Activated CD4-positive, alpha-beta T cell treated with anti-CD3 and anti-CD28 coated beads, Interleukin-2, amount 50 U/mL, for 48 hours (primary cell): ENCODE results near the gene APOA4.
A peak's percentile ranks its signal among the peaks of the same experiment; 100 is the strongest.

ENCODE experiments used
- DNase-seq, 2 experiments: peaks; one replicate each; pipeline ENCODE4 v3.0.0-alpha.2; 2020

Gene APOA4

GRCh38 chr11:116773203-116774097 lies 49.7 kb downstream of the APOA4 start:
- DNase-seq, result no peak

GRCh38 chr11:116772443-116773202 lies 50.5 kb downstream of the APOA4 start, which contains the start of gene BUD13:
Gene BUD13 (minus strand): TSS chr11:116772987. CDS start chr11:116772964, 23 bp downstream.
- peak; percentile 96 for DNase-seq

DNA sequence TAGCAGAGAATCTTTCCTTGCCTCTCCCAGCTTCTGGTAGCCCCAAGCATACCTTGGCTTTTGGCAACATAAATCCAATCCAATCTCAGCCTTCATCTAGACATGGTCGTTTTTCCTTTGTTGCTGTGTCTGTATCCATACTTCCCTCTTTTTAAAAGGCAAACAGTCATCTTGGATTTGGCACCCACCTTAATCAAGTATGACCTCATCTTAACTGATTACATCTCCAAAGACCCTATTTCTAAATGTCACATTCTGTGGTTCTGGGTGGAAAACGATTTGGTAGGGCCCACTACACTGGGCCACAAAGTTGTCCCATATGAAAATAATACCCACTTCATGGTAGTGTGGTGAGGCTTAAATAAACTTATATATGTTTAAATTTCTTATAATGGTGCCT lies 51.2 kb downstream of the APOA4 start:
- no peak for DNase-seq
